Glutamatergic neuron (in vitro differentiated cells): ENCODE results near the gene TVP23A. TPM values are rescaled to one million over a fixed set of nuclear protein-coding genes. Genes with fewer than 3 reads are reported as not detected.

ENCODE experiments used
- DNase-seq: peaks from one replicate; pipeline ENCODE4 v3.0.0; 2022
- H3K27ac Mint-ChIP-seq: one replicate; pipeline ENCODE4 v1.8.0; 2020; ENCODE audit warnings: mild to moderate bottlenecking, mixed read lengths, inconsistent platforms; ENCODE audit not compliant: unreplicated experiment
- H3K27me3 Mint-ChIP-seq: one replicate; pipeline ENCODE4 v1.8.0; 2020; ENCODE audit warnings: mild to moderate bottlenecking, moderate library complexity, mixed read lengths, inconsistent platforms; ENCODE audit not compliant: unreplicated experiment
- H3K36me3 Mint-ChIP-seq: one replicate; pipeline ENCODE4 v1.8.0; 2020; ENCODE audit warnings: mild to moderate bottlenecking, mixed read lengths, inconsistent platforms; ENCODE audit not compliant: unreplicated experiment
- H3K4me1 Mint-ChIP-seq: one replicate; pipeline ENCODE4 v1.8.0; 2020; ENCODE audit warnings: mild to moderate bottlenecking, low read depth, mixed read lengths, inconsistent platforms; ENCODE audit not compliant: unreplicated experiment
- H3K4me3 Mint-ChIP-seq: one replicate; pipeline ENCODE4 v1.8.0; 2020; ENCODE audit warnings: mild to moderate bottlenecking, mixed read lengths, inconsistent platforms; ENCODE audit not compliant: unreplicated experiment
- H3K9me3 Mint-ChIP-seq: one replicate; pipeline ENCODE4 v1.8.0; 2020; ENCODE audit warnings: mild to moderate bottlenecking, moderate library complexity, mixed read lengths, inconsistent platforms; ENCODE audit not compliant: unreplicated experiment
- CTCF ChIP-seq: fragments of 200-600 bp; sonication (generic); IDR thresholded peaks from one replicate; pipeline ENCODE4 v1.5.0; 2021; ENCODE audit not compliant: partially characterized antibody, unreplicated experiment
- total RNA-seq: library from RNA; stranded (reverse); fragmentation: NEBNext Ultra II Directional; extraction: Animal tissue kit (Norgen Biotek cat#: 25700); gene quantifications from one replicate; pipeline ENCODE4 v1.2.1, GENCODE V29; 2021; ENCODE audit not compliant: unreplicated experiment

Gene TVP23A
- total RNA-seq, 1 donor from 2014 or later, result 8.4 TPM

GRCh38 chr16:10847176-10847575 is 28.6 kb upstream of the TVP23A start:
- no peak for DNase-seq
- no peaks in the 10 kb centered on the region for H3K27me3 Mint-ChIP-seq
- H3K9me3 Mint-ChIP-seq, result no peaks in the 10 kb centered on the region
- H3K36me3 Mint-ChIP-seq, result no peaks in the 10 kb centered on the region
- no peaks in the 10 kb centered on the region for H3K4me1 Mint-ChIP-seq
- H3K4me3 Mint-ChIP-seq, result no peak overlapping the region
- H3K27ac Mint-ChIP-seq, result no peak overlapping the region
- TF ChIP-seq CTCF, result no peak

- DNase-seq, result no peak
- Mint-ChIP-seq H3K27ac (no peak overlapping the region), H3K4me3 (no peak overlapping the region), H3K36me3 (no peaks in the 10 kb centered on the region), H3K9me3 (no peaks in the 10 kb centered on the region), H3K4me1 (no peaks in the 10 kb centered on the region), H3K27me3 (no peaks in the 10 kb centered on the region)
- TF ChIP-seq CTCF, result no peak
These were observed 27.8 kb upstream of the TVP23A start for GRCh38 chr16:10846213-10846998.

GRCh38 chr16:10840703-10841102 is 22.1 kb upstream of the TVP23A start:
- no peaks in the 10 kb centered on the region for H3K27me3 Mint-ChIP-seq
- no peaks in the 10 kb centered on the region for H3K36me3 Mint-ChIP-seq
- no peaks in the 10 kb centered on the region for H3K9me3 Mint-ChIP-seq
- H3K4me3 Mint-ChIP-seq, result no peak overlapping the region
- no peak overlapping the region for H3K27ac Mint-ChIP-seq
- no peak for TF ChIP-seq CTCF
- DNase-seq, result no peak
- H3K4me1 Mint-ChIP-seq, result peaks cover 6% of the 10 kb centered on the region

GRCh38 chr16:10839279-10839666 is 20.7 kb upstream of the TVP23A start:
- Mint-ChIP-seq H3K27ac (peak overlapping the region; percentile 53), H3K4me1 (peaks cover 6% of the 10 kb centered on the region)

More at GRCh38 chr16:10839279-10839666, 20.7 kb upstream of the TVP23A start:
- H3K9me3 Mint-ChIP-seq, result no peaks in the 10 kb centered on the region
- no peak for TF ChIP-seq CTCF
- no peak overlapping the region for H3K4me3 Mint-ChIP-seq
- peaks cover 4% of the 10 kb centered on the region for H3K27me3 Mint-ChIP-seq
- DNase-seq, result peak; percentile 50
- H3K36me3 Mint-ChIP-seq, result no peaks in the 10 kb centered on the region
